Mesenchymal stem cell (in vitro differentiated cells and primary cell): ENCODE results near the gene PPFIA4.

Experiments
- DNase-seq: peaks from one replicate; pipeline ENCODE4 v3.0.0-alpha.2; 2013
- H2AFZ ChIP-seq: one replicate; pipeline ENCODE4 v1.6.1; 2013; ENCODE audit warnings: low read depth, mild to moderate bottlenecking, control low read depth, inconsistent platforms, low read length, moderate library complexity
- H2AK5ac ChIP-seq: 2 replicates; pipeline ENCODE4 v1.6.1; 2013; ENCODE audit warnings: low read length, moderate library complexity, mild to moderate bottlenecking, inconsistent platforms; ENCODE audit not compliant: severe bottlenecking
- H2BK120ac ChIP-seq: one replicate; pipeline ENCODE4 v1.6.1; 2013; ENCODE audit warnings: low read depth, mild to moderate bottlenecking, inconsistent platforms, low read length, moderate library complexity
- H2BK12ac ChIP-seq, 2 experiments: one replicate each; pipeline ENCODE4 v1.6.1; 2013; ENCODE audit warnings: inconsistent platforms in 2 of 2, low read length in 2 of 2, mild to moderate bottlenecking in 2 of 2, moderate library complexity in 2 of 2, control low read depth in 1 of 2
- H2BK15ac ChIP-seq: one replicate; pipeline ENCODE4 v1.6.1; 2013; ENCODE audit warnings: mild to moderate bottlenecking, low read depth, inconsistent platforms; ENCODE audit not compliant: poor library complexity, severe bottlenecking
- H2BK5ac ChIP-seq: 2 replicates; pipeline ENCODE4 v1.6.1; 2013; ENCODE audit warnings: low read depth, mild to moderate bottlenecking, low read length, control low read depth, inconsistent platforms; ENCODE audit not compliant: poor library complexity, severe bottlenecking
- H3K14ac ChIP-seq, 2 experiments: one replicate each; pipeline ENCODE4 v1.6.1; 2013; ENCODE audit warnings: inconsistent platforms in 2 of 2, low read length in 2 of 2, control low read depth in 1 of 2, mild to moderate bottlenecking in 1 of 2, moderate library complexity in 1 of 2
- H3K18ac ChIP-seq, 2 experiments: one replicate each; pipeline ENCODE4 v1.6.1; 2013; ENCODE audit warnings: inconsistent platforms in 2 of 2, low read length in 2 of 2, control low read depth in 1 of 2, low read depth in 1 of 2, mild to moderate bottlenecking in 1 of 2
- H3K23ac ChIP-seq, 2 experiments: one replicate each; pipeline ENCODE4 v1.6.1; 2013; ENCODE audit warnings: inconsistent platforms in 2 of 2, low read length in 2 of 2, mild to moderate bottlenecking in 2 of 2, moderate library complexity in 2 of 2, control low read depth in 1 of 2
- H3K27ac ChIP-seq: 2 replicates; pipeline ENCODE4 v1.5.1; 2013; ENCODE audit warnings: mild to moderate bottlenecking, moderate library complexity, low read length, control low read depth, inconsistent platforms; ENCODE audit not compliant: poor library complexity, severe bottlenecking
- H3K27me3 ChIP-seq, 2 experiments: 2 replicates each; pipeline versions ENCODE4 v1.6.1 to v1.7.0; 2013; ENCODE audit warnings: low read length in 2 of 2, mild to moderate bottlenecking in 2 of 2, moderate library complexity in 2 of 2, control low read depth in 1 of 2, inconsistent platforms in 1 of 2; ENCODE audit not compliant: control insufficient read depth in 1 of 2, insufficient read depth in 1 of 2
- H3K36me3 ChIP-seq, 2 experiments: 2 replicates each; pipeline versions ENCODE4 v1.6.1 to v1.7.0; 2013; ENCODE audit warnings: low read length in 2 of 2, control low read depth in 1 of 2, inconsistent platforms in 1 of 2, low read depth in 1 of 2, mild to moderate bottlenecking in 1 of 2; ENCODE audit not compliant: insufficient read depth in 2 of 2, control insufficient read depth in 1 of 2
- H3K4ac ChIP-seq, 2 experiments: one replicate each; pipeline ENCODE4 v1.6.1; 2013; ENCODE audit warnings: inconsistent platforms in 2 of 2, low read length in 2 of 2, mild to moderate bottlenecking in 2 of 2, moderate library complexity in 2 of 2, control low read depth in 1 of 2, low read depth in 1 of 2
- H3K4me1 ChIP-seq: 2 replicates; pipeline ENCODE4 v1.6.1; 2013; ENCODE audit warnings: low read depth, low read length, control low read depth; ENCODE audit not compliant: control insufficient read depth, insufficient read depth
- H3K4me2 ChIP-seq: 2 replicates; pipeline ENCODE4 v1.6.1; 2013; ENCODE audit warnings: low read length, mild to moderate bottlenecking, inconsistent platforms; ENCODE audit not compliant: poor library complexity, severe bottlenecking
- H3K4me3 ChIP-seq, 2 experiments: 2 replicates each; pipeline versions ENCODE4 v1.5.1 to v1.7.0; 2013; ENCODE audit warnings: low read length in 2 of 2, mild to moderate bottlenecking in 2 of 2, control low read depth in 1 of 2, low read depth in 1 of 2; ENCODE audit not compliant: insufficient read depth in 1 of 2
- H3K79me1 ChIP-seq: replicated peaks from 2 replicates; pipeline ENCODE4 v1.6.1; 2013; ENCODE audit warnings: mild to moderate bottlenecking, control low read depth, low read length, inconsistent platforms; ENCODE audit not compliant: poor library complexity, severe bottlenecking
- H3K9ac ChIP-seq: 2 replicates; pipeline ENCODE4 v1.7.0; 2013; ENCODE audit warnings: mild to moderate bottlenecking, low read length, moderate library complexity
- H3K9me3 ChIP-seq: 2 replicates; pipeline ENCODE4 v1.7.0; 2013; ENCODE audit warnings: mild to moderate bottlenecking, low read length; ENCODE audit not compliant: control insufficient read depth
- H4K8ac ChIP-seq: one replicate; pipeline ENCODE4 v1.6.1; 2013; ENCODE audit warnings: inconsistent platforms, mild to moderate bottlenecking, low read length, moderate library complexity
- H4K91ac ChIP-seq: one replicate; pipeline ENCODE4 v1.6.1; 2013; ENCODE audit warnings: mild to moderate bottlenecking, low read length, inconsistent platforms
- whole genome bisulfite sequencing: methylation state at CpG from one replicate; pipeline ENCODE4 v1.1.7; 2013; ENCODE audit warnings: mixed read lengths; 5-methylcytosine and 5-hydroxymethylcytosine counted together

PPFIA4 gene

DNA sequence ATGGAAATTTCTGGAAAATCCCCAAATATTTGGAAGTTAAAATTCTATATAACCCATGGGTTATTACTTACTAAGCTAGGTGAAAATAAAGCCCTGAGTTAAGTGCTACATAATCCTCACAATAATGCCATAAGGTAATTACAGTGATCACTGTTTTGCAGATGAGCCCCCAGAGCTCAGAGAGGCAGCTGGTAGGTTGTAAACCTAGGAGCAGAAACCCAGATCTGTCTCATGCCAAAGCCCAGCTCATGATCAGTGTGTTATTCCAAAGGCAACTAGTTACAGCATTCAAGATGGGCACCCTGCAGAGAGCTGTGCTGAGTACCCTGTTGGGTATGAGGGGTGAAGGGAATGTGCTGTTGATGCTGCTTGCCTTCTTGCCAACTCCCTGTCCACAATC, 70.3 kb downstream of the PPFIA4 start:
- Histone ChIP-seq H3K4me2 (no peak overlapping the region), H3K27me3 (peaks cover 36 to 52% of the 10 kb centered on the region in 2 experiments), H4K8ac (no peak overlapping the region), H3K9ac (no peak overlapping the region), H2BK120ac (no peak overlapping the region), H2AK5ac (no peak overlapping the region), H2BK15ac (no peak overlapping the region), H3K4me1 (no peaks in the 10 kb centered on the region), H2BK5ac (no peak overlapping the region), H3K4ac (no peak overlapping the region), H3K79me1 (no peaks in the 10 kb centered on the region), H2BK12ac (no peak overlapping the region), H3K36me3 (no peaks in the 10 kb centered on the region), H2AFZ (no peak overlapping the region), H3K14ac (no peak overlapping the region), H4K91ac (no peak overlapping the region), H3K9me3 (peaks cover 35% of the 10 kb centered on the region), H3K23ac (no peak overlapping the region), H3K27ac (no peak overlapping the region), H3K18ac (no peak overlapping the region), H3K4me3 (no peak overlapping the region)
- no peak for DNase-seq

DNA sequence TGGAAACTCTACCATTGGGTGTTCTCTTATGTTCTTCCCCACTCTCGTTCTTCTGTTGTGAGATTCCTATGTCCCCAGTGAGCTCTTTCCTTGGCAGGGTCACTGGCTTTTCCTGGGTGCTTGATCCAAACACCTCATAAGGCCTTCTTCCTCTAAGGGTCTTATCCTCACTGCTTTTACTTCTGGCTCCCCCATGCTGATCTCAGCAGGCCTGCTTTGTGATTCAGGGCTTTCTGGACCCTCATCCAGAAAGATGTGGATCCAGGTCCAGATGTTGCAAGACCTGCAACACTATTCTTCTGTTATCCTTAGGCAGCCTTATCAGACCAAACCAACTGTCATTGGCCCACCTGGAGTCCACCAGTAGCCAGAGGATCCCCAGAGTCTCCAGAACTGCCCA, 70.7 kb downstream of the PPFIA4 start:
- H4K91ac ChIP-seq, result no peak overlapping the region
- H3K36me3 ChIP-seq, result no peaks in the 10 kb centered on the region
- no peak overlapping the region for H3K4ac ChIP-seq
- H3K79me1 ChIP-seq, result no peaks in the 10 kb centered on the region
- H3K4me3 ChIP-seq, result no peak overlapping the region
- H3K18ac ChIP-seq, result no peak overlapping the region
- H2BK12ac ChIP-seq, result no peak overlapping the region
- H3K23ac ChIP-seq, result no peak overlapping the region
- no peak overlapping the region for H3K9ac ChIP-seq
- H4K8ac ChIP-seq, result no peak overlapping the region
- peaks cover 36 to 52% of the 10 kb centered on the region in 2 experiments for H3K27me3 ChIP-seq
- WGBS, result 69% methylated on average over 1 of the region's 1 CpG
- H3K14ac ChIP-seq, result no peak overlapping the region
- H3K27ac ChIP-seq, result no peak overlapping the region
- no peak overlapping the region for H2AFZ ChIP-seq
- peaks cover 35% of the 10 kb centered on the region for H3K9me3 ChIP-seq
- no peak for DNase-seq
- H2AK5ac ChIP-seq, result no peak overlapping the region
- H2BK15ac ChIP-seq, result no peak overlapping the region
- H3K4me1 ChIP-seq, result no peaks in the 10 kb centered on the region
- no peak overlapping the region for H2BK120ac ChIP-seq
- H3K4me2 ChIP-seq, result no peak overlapping the region
- H2BK5ac ChIP-seq, result no peak overlapping the region

DNA sequence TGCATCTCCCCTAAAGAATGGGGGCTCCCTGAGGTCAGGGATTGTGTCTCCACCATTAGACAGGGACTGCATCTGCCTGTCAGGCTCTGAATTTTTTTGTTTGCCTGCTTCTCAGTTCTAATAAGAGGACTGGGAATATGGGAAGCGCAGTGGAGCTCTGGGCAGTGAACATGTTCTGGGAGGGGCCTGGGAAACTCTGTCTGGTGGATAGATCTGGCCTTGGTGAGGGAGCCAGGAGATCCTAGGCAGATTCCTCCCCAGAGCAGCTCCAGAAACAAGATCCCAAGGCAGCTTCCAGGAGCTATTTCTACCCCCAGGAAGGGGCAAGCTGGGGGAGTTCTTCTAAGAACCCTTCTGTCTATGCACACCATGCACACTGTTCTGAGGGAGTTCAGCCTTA, 72.2 kb downstream of the PPFIA4 start:
- no peak overlapping the region for H3K14ac ChIP-seq
- no peak overlapping the region for H2AK5ac ChIP-seq
- no peak overlapping the region for H3K23ac ChIP-seq
- no peak overlapping the region for H2BK120ac ChIP-seq
- no peaks in the 10 kb centered on the region for H3K4me1 ChIP-seq
- no peak overlapping the region for H2BK15ac ChIP-seq
- H3K27ac ChIP-seq, result no peak overlapping the region
- DNase-seq, result no peak
- WGBS, result 91% methylated on average over 1 of the region's 1 CpG
- no peak overlapping the region for H2AFZ ChIP-seq
- H4K8ac ChIP-seq, result no peak overlapping the region
- no peak overlapping the region for H4K91ac ChIP-seq
- H2BK5ac ChIP-seq, result no peak overlapping the region
- H3K79me1 ChIP-seq, result no peaks in the 10 kb centered on the region
- peaks cover 35% of the 10 kb centered on the region for H3K9me3 ChIP-seq
- H3K18ac ChIP-seq, result no peak overlapping the region
- H3K4ac ChIP-seq, result no peak overlapping the region
- no peak overlapping the region for H3K4me2 ChIP-seq
- H3K4me3 ChIP-seq, result no peak overlapping the region
- no peak overlapping the region for H3K9ac ChIP-seq
- peaks cover 39 to 55% of the 10 kb centered on the region in 2 experiments for H3K27me3 ChIP-seq
- H2BK12ac ChIP-seq, result no peak overlapping the region
- no peaks in the 10 kb centered on the region for H3K36me3 ChIP-seq

DNA sequence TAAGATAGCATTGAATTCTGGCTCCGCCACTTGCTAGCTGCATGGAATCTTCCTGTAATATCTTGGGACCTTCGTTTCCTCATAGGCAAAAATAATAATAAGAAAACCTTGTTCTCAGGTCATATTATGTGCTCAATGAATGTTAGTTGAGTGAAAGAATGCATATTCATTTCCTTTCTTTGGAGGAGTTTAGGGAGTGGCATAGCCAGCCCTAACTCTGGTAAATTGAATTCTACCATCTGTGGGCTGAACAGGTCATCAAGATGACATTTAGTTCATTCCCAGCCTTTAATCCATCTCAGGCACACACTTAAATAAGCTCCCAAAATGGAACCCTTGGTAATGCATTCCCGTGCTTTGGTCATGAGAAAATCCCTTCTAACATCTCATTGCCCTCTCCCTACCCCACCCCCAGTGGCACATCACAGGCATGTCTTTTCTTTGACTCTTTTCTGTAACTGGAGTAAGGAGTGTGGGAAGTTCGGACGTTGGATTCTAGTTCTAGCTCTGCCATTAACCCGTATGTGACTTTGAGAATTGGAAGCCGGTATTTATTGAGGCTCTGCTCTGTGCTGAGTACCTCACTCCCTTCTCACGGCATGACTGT, 72.7 kb downstream of the PPFIA4 start:
- no peak overlapping the region for H3K27ac ChIP-seq
- H3K18ac ChIP-seq, result no peak overlapping the region
- H3K4me3 ChIP-seq, result no peak overlapping the region
- H2AFZ ChIP-seq, result no peak overlapping the region
- H2BK15ac ChIP-seq, result no peak overlapping the region
- no peak overlapping the region for H3K14ac ChIP-seq
- no peak overlapping the region for H2BK12ac ChIP-seq
- no peaks in the 10 kb centered on the region for H3K79me1 ChIP-seq
- H3K4me1 ChIP-seq, result no peaks in the 10 kb centered on the region
- H2BK5ac ChIP-seq, result no peak overlapping the region
- no peak overlapping the region for H4K91ac ChIP-seq
- H2BK120ac ChIP-seq, result no peak overlapping the region
- H2AK5ac ChIP-seq, result no peak overlapping the region
- H3K4me2 ChIP-seq, result no peak overlapping the region
- no peaks in the 10 kb centered on the region for H3K36me3 ChIP-seq
- DNase-seq, result no peak
- no peak overlapping the region for H3K23ac ChIP-seq
- H3K4ac ChIP-seq, result no peak overlapping the region
- H3K27me3 ChIP-seq, result peaks cover 44 to 58% of the 10 kb centered on the region in 2 experiments
- WGBS, result 84% methylated on average over 7 of the region's 8 CpGs
- no peak overlapping the region for H4K8ac ChIP-seq
- H3K9me3 ChIP-seq, result peaks cover 35% of the 10 kb centered on the region
- H3K9ac ChIP-seq, result no peak overlapping the region
